NB4 (cell line): ENCODE results near the gene PLA2G3.

Experiments
- CTCF ChIP-seq: IDR thresholded peaks from one replicate; pipeline ENCODE4 v1.5.1; 2012; ENCODE audit warnings: low read depth, low read length
- MAX ChIP-seq: IDR thresholded peaks from 2 replicates; pipeline ENCODE4 v1.6.1; 2011; ENCODE audit warnings: low read depth, low read length
- MYC ChIP-seq: IDR thresholded peaks from 2 replicates; pipeline ENCODE4 v1.6.1; 2011; ENCODE audit warnings: low read depth, low read length
- POLR2A ChIP-seq: IDR thresholded peaks from 2 replicates; pipeline ENCODE4 v1.6.1; 2011; ENCODE audit warnings: mild to moderate bottlenecking; ENCODE audit not compliant: insufficient read length; ENCODE audit errors: extremely low read depth

GRCh38 chr22:31133911-31134310 is 6.4 kb downstream of the PLA2G3 start:
- no peak for TF ChIP-seq CTCF
- TF ChIP-seq POLR2A: no peak
- TF ChIP-seq MAX: no peak
- TF ChIP-seq MYC: no peak
